Peyer's patch (tissue), 4 donors: Measurements from ENCODE around the gene CST6.

Experiments used
- POLR2A ChIP-seq, 2 donors: fragments of 450-650 bp; IDR thresholded peaks; one replicate each; pipeline ENCODE4 v1.5.1; 2017; ENCODE audit warnings: antibody characterized with exemption in 2 of 2, mild to moderate bottlenecking in 2 of 2, moderate library complexity in 2 of 2
- TF ChIP-seq, protein P1 (sequence below), 6 experiments: fragments of 450-650 bp in 4 of 6; fragments of 200-600 bp in 2 of 6; sonication (generic) in 1 of 6; IDR thresholded peaks; one replicate each; pipeline ENCODE4 v1.5.1; 2017 to 2019; ENCODE audit warnings: antibody characterized with exemption in 6 of 6, mild to moderate bottlenecking in 3 of 6, moderate library complexity in 1 of 6

DNA sequence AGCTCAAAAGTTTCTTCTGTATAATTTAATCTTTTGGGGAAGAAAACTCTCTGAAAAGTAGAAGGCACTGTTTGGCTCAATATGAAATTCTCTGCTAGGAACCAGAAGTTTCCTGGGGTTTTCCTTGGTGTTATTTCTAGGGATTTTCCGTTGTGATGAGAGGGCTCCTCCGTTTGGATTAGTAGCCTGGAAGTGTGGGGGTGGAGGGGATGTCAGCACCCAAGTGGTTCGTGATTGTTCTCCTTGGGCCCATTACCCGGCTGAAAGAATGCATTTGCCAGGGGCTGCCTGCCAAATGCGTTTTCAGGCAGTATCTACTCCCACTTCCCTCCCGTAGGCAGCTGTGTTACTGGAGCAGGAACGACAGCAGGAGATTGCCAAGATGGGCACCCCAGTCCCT lies 44.7 kb downstream of the CST6 start:
- no peak for TF ChIP-seq POLR2A (IDR thresholded peaks at IDR 0.05)
- TF ChIP-seq, protein P1, sequence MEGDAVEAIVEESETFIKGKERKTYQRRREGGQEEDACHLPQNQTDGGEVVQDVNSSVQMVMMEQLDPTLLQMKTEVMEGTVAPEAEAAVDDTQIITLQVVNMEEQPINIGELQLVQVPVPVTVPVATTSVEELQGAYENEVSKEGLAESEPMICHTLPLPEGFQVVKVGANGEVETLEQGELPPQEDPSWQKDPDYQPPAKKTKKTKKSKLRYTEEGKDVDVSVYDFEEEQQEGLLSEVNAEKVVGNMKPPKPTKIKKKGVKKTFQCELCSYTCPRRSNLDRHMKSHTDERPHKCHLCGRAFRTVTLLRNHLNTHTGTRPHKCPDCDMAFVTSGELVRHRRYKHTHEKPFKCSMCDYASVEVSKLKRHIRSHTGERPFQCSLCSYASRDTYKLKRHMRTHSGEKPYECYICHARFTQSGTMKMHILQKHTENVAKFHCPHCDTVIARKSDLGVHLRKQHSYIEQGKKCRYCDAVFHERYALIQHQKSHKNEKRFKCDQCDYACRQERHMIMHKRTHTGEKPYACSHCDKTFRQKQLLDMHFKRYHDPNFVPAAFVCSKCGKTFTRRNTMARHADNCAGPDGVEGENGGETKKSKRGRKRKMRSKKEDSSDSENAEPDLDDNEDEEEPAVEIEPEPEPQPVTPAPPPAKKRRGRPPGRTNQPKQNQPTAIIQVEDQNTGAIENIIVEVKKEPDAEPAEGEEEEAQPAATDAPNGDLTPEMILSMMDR (IDR thresholded peaks at IDR 0.05) = no peak
